Activated T-helper 17 cell treated with anti-CD3 and anti-CD28 coated beads, Interleukin-2, amount 50 U/mL, for 72 hours (primary cell): Measurements from ENCODE around the gene NHP2. TPM values are rescaled to one million over a fixed set of nuclear protein-coding genes. Genes with fewer than 3 reads are reported as not detected.
A peak's percentile ranks its signal among the peaks of the same experiment; 100 is the strongest.
"Not testable (repeated sequence)": the region's sequence is repeated elsewhere in the genome, so short reads cannot be mapped to it uniquely, and the experiment has no call there.

Experiments used
- ATAC-seq: fragments of 150-1000 bp; cut with Tn5 transposase; replicated peaks from 2 replicates; pipeline ENCODE4 v1.10.0; 2021; ENCODE audit warnings: mild to moderate bottlenecking, moderate library complexity
- H3K27ac Mint-ChIP-seq: one replicate; pipeline ENCODE4 v1.8.0; 2022; ENCODE audit warnings: mixed read lengths
- H3K27me3 Mint-ChIP-seq: one replicate; pipeline ENCODE4 v1.8.0; 2022; ENCODE audit warnings: mixed read lengths
- H3K36me3 Mint-ChIP-seq: one replicate; pipeline ENCODE4 v1.8.0; 2022; ENCODE audit warnings: low read depth, mild to moderate bottlenecking, mixed read lengths
- H3K4me1 Mint-ChIP-seq: one replicate; pipeline ENCODE4 v1.8.0; 2022; ENCODE audit warnings: mixed read lengths
- H3K4me3 Mint-ChIP-seq: one replicate; pipeline ENCODE4 v1.8.0; 2022; ENCODE audit warnings: mild to moderate bottlenecking, mixed read lengths
- H3K9me3 Mint-ChIP-seq: one replicate; pipeline ENCODE4 v1.8.0; 2022; ENCODE audit warnings: mixed read lengths
- total RNA-seq, 2 donors: library from RNA; stranded (reverse); gene quantifications; one replicate each; pipeline ENCODE4 v1.2.3, GENCODE V29; 2022

The NHP2 gene
- total RNA-seq, 2 donors from 2014 or later: 143 to 282 TPM

DNA sequence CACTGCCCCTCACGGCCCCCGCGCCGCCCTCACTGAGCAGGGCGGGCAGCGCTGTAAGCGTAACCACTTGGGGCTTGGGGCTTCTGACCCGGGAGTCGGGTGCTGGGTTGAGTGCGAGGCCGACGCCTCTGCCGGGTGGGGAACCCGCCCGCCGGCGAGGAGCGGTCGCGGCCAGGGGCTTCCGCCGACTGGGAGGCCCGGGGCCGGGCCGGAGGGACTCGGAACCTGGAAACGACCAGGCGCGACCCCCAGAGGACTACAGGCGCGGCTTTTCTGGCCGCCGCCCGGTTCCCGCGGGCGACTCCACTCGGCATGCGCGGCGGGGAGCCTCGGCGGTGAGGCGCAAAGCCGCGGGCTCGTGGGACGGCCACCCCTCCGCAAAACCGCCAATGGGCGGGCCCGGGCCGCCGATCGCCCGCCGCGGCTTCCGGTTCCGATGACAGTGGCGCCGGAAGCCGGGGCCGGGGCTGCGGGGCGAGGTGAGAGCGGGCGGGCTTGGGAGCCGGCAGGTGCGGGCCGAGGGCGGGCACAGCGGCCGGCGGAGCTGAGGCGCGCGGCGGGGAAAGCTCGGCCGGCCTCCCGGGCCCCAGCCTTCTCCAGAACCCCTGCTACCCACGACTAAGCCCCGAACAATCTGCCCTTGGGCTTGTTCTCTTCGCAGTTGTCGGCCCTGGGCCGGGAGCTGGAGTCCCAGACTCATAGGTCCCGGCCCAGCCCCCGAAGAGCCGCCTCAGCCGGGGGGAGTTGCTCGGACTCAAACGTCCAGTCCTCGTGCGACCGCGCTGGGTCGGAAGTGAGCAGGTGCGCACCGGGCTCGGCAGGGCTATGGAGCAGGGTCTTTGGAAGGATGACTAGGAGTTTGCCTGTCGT, 22.9 kb downstream of the NHP2 start, which contains the start of gene RMND5B:
RMND5B (plus strand) TSS at position 439 of the 870 bp plus-strand sequence. CDS start 7,106 bp downstream, outside the sequence.
- peak; percentile 93 for ATAC-seq
- Mint-ChIP-seq H3K27ac (peak within 1 kb of the TSS; percentile 70), H3K27me3 (no peaks in the 10 kb centered on the region), H3K36me3 (peaks cover 39% of the 10 kb centered on the region), H3K4me3 (peak within 1 kb of the TSS; percentile 80), H3K4me1 (peaks cover 8% of the 10 kb centered on the region), H3K9me3 (no peaks in the 10 kb centered on the region)

- not testable (repeated sequence) for H3K9me3 Mint-ChIP-seq, H3K27ac Mint-ChIP-seq, H3K27me3 Mint-ChIP-seq, ATAC-seq, H3K4me1 Mint-ChIP-seq
- Mint-ChIP-seq H3K4me3 (peak overlapping the region; percentile 69), H3K36me3 (peaks cover 33% of the 10 kb centered on the region)
Observed at GRCh38 chr5:178130234-178130575, 23.5 kb downstream of the NHP2 start.

GRCh38 chr5:178129296-178129695, 24.4 kb downstream of the NHP2 start:
- H3K4me1 Mint-ChIP-seq: peaks cover 8% of the 10 kb centered on the region
- H3K27ac Mint-ChIP-seq: no peak overlapping the region
- H3K4me3 Mint-ChIP-seq: no peak overlapping the region
- H3K9me3 Mint-ChIP-seq: no peaks in the 10 kb centered on the region
- peaks cover 25% of the 10 kb centered on the region for H3K36me3 Mint-ChIP-seq
- ATAC-seq: no peak
- H3K27me3 Mint-ChIP-seq: no peaks in the 10 kb centered on the region

DNA sequence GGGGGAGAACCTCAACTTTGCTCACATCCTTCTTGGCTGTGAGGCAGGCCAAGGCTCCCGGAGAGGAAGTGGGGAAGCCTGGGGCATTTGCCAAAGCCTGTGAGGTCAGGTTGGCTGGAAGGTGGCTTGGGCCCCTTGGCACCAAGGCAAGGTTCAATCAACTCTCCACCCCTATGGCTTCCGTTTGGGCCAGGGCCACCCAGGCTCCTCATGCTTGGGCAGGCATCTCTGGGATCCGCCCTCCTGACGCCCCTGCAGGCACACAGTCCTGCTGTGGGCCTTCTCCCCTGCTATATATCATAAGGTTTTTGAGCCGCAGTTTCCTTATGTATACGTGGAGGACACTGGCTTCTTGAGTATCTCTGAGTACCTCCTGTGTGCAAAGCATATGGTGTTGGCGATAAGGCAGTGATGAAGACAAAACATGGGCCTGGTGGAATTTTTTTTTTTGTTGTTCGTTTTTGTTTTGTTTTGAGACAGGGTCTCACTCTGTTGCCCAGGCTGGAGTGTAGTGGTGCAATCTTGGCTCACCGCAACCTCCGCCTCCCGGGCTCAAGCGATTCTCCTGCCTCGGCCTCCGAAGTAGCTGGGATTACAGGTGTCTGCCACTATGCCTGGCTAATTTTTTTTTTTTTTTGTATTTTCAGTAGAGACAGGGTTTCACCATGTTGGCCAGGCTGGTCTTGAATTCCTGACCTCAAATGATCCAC, 26.2 kb downstream of the NHP2 start:
- H3K4me1 Mint-ChIP-seq, H3K9me3 Mint-ChIP-seq, H3K4me3 Mint-ChIP-seq, H3K27ac Mint-ChIP-seq, H3K27me3 Mint-ChIP-seq, ATAC-seq: not testable (repeated sequence)
- H3K36me3 Mint-ChIP-seq: peaks cover 11% of the 10 kb centered on the region

GRCh38 chr5:178126556-178126955, 27.1 kb downstream of the NHP2 start:
- H3K27ac Mint-ChIP-seq: no peak overlapping the region
- no peaks in the 10 kb centered on the region for H3K9me3 Mint-ChIP-seq
- H3K27me3 Mint-ChIP-seq: no peaks in the 10 kb centered on the region
- ATAC-seq: no peak
- H3K36me3 Mint-ChIP-seq: peaks cover 4% of the 10 kb centered on the region
- H3K4me1 Mint-ChIP-seq: peaks cover 4% of the 10 kb centered on the region
- H3K4me3 Mint-ChIP-seq: no peak overlapping the region

GRCh38 chr5:178125253-178125906, 28.3 kb downstream of the NHP2 start:
- H3K4me1 Mint-ChIP-seq: no peaks in the 10 kb centered on the region
- H3K9me3 Mint-ChIP-seq: no peaks in the 10 kb centered on the region
- no peak overlapping the region for H3K27ac Mint-ChIP-seq
- no peak overlapping the region for H3K4me3 Mint-ChIP-seq
- H3K27me3 Mint-ChIP-seq: no peaks in the 10 kb centered on the region
- H3K36me3 Mint-ChIP-seq: no peaks in the 10 kb centered on the region
- no peak for ATAC-seq

GRCh38 chr5:178123966-178124925, 29.4 kb downstream of the NHP2 start:
- no peak for ATAC-seq
- H3K9me3 Mint-ChIP-seq: no peaks in the 10 kb centered on the region
- H3K4me3 Mint-ChIP-seq: no peak overlapping the region
- no peak overlapping the region for H3K27ac Mint-ChIP-seq
- no peaks in the 10 kb centered on the region for H3K27me3 Mint-ChIP-seq
- H3K4me1 Mint-ChIP-seq: no peaks in the 10 kb centered on the region
- H3K36me3 Mint-ChIP-seq: no peaks in the 10 kb centered on the region

DNA sequence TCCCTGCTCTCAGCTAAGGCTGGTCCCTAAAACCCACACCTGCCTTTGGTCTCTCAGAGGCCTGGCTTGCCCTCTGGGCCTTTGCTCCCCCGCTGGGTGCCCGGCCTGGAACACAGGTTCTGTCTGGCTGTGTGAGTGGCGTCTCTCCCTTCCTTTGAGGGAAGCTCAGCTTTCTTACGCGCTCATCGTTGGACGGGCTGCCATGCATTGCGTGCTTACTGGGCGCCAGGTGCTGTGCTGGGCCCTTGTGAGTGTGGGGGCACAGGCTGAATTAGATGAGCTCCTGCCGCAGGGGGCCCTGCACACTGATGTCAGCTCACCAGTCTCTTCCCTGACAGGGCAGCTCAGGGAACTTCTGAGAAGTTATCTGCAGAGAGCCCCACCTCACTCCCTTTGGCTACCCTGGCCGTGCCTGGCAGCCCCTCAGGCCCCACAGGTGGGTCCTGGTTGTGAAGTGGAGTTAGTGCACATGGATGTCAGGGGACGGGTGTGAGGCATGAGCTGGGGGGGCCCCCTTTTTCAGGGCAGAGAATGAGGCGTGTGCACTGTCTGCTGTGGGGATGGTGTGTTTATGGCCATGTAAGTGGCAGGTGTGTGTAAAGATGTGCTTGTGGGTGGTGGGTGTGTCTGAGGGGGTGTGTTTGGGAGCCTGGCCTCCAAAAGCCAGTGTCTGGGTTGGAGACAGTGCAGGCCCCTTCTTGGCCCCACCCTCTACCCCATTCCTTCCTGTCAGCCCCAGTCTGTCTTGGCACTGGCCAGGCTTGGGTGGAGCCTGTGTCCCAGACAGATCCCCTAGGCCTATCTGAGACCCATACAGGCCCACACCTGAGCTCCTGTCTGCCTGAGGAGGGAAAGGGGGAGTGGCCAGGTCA, 30.4 kb downstream of the NHP2 start:
- Mint-ChIP-seq H3K4me3 (no peak overlapping the region), H3K4me1 (no peaks in the 10 kb centered on the region), H3K36me3 (no peaks in the 10 kb centered on the region), H3K27ac (no peak overlapping the region), H3K27me3 (no peaks in the 10 kb centered on the region), H3K9me3 (no peaks in the 10 kb centered on the region)
- ATAC-seq: no peak

- no peak overlapping the region for H3K4me3 Mint-ChIP-seq
- no peaks in the 10 kb centered on the region for H3K36me3 Mint-ChIP-seq
- H3K9me3 Mint-ChIP-seq: no peaks in the 10 kb centered on the region
- H3K27ac Mint-ChIP-seq: no peak overlapping the region
- H3K4me1 Mint-ChIP-seq: no peaks in the 10 kb centered on the region
- ATAC-seq: no peak
- no peaks in the 10 kb centered on the region for H3K27me3 Mint-ChIP-seq
Observed at GRCh38 chr5:178122346-178122745, 31.3 kb downstream of the NHP2 start.

- Mint-ChIP-seq H3K36me3 (no peaks in the 10 kb centered on the region), H3K4me1 (peaks cover 5% of the 10 kb centered on the region), H3K9me3 (no peaks in the 10 kb centered on the region), H3K27ac (no peak overlapping the region), H3K27me3 (no peaks in the 10 kb centered on the region), H3K4me3 (peak overlapping the region; percentile 10)
- no peak for ATAC-seq
Observed at GRCh38 chr5:178121391-178122276, 32.1 kb downstream of the NHP2 start.

DNA sequence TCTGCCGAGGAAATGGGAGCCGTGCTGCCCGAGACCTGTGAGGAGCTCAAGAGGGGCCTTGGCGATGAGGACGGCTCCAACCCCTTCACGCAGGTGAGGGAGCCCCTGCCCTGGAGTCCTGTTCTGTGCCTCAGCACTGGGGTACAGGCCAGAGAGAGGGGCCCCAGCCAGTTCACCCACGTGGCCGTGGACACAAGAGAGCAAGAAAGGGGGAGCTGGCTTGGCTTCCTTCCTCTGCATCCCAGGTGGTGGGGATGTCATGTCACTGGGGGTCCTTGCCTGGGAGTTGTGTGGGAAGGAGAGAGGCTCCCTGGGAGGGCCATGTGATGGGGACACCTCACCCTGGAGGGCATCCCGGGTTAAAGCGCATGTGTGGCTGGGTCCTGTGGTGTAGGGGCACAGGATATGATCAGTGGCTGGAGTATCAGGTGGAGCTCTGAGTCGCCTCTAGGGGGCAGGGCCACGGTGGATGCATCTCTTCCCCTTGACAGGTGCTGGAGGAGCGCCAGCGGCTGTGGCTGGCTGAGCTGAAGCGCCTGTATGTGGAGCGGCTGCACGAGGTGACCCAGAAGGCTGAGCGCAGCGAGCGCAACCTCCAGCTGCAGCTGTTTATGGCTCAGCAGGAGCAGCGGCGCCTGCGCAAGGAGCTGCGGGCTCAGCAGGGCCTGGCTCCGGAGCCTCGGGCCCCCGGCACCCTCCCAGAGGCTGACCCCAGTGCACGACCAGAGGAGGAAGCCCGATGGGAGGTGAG, 32.9 kb downstream of the NHP2 start:
- no peak overlapping the region for H3K27ac Mint-ChIP-seq
- H3K4me3 Mint-ChIP-seq: peak overlapping the region; percentile 10
- peak; percentile 81 for ATAC-seq

More for the DNA sequence above, 32.9 kb downstream of the NHP2 start:
- peaks cover 10% of the 10 kb centered on the region for H3K4me1 Mint-ChIP-seq
- no peaks in the 10 kb centered on the region for H3K36me3 Mint-ChIP-seq
- H3K27me3 Mint-ChIP-seq: no peaks in the 10 kb centered on the region
- H3K9me3 Mint-ChIP-seq: no peaks in the 10 kb centered on the region
